GM13977 (cell line): Measurements from ENCODE around the gene PRKAG2.

ENCODE experiments used
- DNase-seq: peaks from one replicate; pipeline ENCODE4 v3.0.0; 2012; ENCODE audit warnings: low spot score
- in situ Hi-C: fragments of 300-500 bp; cut with MboI; formaldehyde crosslinking; loops from one replicate; pipeline ENCODE4 v1.12.0; 2022; ENCODE audit warnings: low sequenced_read_pairs, low pct_unique_long_range_greater_than_20kb, mixed read lengths, inconsistent platforms; ENCODE audit not compliant: unreplicated experiment
- TF ChIP-seq, protein P1 (sequence below): IDR thresholded peaks from 2 replicates; pipeline ENCODE4 v1.5.1; 2012; ENCODE audit warnings: mild to moderate bottlenecking, control low read depth; ENCODE audit not compliant: insufficient read depth; ENCODE audit errors: extremely low read depth, missing control alignments

Gene PRKAG2

DNA sequence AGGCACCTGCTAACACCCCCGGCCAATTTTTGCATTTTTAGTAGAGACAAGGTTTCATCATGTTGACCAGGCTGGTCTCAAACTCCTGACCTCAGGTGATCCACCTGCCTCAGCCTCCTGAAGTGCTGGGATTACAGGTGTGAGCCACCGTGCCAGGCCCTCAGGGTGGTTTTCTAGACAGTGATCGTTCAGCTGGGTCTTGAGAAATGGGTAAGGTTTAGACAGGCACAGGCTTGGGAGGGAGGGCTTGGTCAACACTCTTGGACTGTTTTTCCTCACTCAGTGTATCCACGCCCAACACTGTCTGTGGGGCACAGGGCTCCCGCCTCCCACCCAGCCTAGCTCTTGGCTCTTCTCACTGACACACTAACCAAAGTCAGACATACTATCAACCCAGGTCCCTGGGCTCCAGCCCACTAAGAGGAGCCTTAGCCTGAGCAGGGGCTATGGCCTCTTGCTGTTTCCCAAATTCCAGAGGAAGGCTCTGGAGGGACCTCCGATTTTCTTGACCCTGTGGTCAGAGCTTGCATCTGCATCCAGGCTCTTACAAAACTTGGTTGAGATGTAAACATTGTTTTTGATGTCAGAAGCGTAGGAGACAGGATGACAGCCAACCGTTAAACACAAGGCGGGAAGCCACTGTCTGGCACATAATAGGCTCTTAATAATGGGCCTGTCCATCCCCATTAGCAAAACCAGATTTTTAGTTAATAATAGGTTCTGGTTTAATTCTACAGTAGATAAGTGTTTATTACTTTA, 143.9 kb downstream of the PRKAG2 start:
- TF ChIP-seq, protein P1, sequence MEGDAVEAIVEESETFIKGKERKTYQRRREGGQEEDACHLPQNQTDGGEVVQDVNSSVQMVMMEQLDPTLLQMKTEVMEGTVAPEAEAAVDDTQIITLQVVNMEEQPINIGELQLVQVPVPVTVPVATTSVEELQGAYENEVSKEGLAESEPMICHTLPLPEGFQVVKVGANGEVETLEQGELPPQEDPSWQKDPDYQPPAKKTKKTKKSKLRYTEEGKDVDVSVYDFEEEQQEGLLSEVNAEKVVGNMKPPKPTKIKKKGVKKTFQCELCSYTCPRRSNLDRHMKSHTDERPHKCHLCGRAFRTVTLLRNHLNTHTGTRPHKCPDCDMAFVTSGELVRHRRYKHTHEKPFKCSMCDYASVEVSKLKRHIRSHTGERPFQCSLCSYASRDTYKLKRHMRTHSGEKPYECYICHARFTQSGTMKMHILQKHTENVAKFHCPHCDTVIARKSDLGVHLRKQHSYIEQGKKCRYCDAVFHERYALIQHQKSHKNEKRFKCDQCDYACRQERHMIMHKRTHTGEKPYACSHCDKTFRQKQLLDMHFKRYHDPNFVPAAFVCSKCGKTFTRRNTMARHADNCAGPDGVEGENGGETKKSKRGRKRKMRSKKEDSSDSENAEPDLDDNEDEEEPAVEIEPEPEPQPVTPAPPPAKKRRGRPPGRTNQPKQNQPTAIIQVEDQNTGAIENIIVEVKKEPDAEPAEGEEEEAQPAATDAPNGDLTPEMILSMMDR: no peak
- in situ Hi-C loops: no loop called here
- DNase-seq: no peak

DNA sequence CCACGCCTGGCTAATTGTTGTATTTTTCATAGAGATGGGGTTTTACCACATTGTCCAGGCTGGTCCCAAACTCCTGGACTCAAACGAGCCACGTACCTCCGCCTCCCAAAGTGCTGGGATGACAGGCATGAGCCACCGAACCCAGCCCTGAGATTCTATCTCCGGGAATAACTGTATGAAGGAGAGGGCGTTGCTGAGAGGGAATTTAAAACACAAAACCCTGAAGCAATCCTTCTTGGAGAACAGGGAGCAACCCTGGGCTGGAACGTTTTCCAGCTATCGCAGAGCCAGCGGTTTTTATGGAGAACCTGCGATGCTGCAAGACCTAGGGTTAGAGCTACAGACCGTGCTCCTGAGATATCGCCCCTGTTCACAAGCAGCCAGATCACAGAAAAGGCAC, 144.6 kb downstream of the PRKAG2 start:
- in situ Hi-C loops: no loop called here
- TF ChIP-seq, protein P1: no peak
- no peak for DNase-seq

DNA sequence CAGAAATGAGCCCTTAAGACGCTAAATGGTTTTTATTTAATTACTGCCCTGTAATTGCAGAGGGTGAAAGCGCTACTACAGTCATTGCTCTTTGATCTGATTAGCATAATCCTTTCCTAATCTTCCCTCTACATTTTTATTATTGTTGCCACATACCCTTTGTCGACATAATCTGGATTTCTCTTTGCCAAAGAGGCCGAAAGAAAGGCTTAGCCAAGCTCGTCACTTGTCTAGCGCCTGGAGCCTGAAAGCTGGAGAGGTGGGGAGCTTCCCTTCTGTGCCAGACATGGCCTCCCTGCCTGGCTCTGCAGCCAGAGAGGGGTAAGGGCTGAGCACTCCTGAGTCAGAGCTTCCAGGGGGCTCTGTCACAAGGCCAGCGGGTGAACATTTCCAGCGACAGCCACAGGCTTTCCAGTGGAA, 145.9 kb downstream of the PRKAG2 start:
- DNase-seq: no peak
- in situ Hi-C loops: no loop called here
- TF ChIP-seq, protein P1: no peak

DNA sequence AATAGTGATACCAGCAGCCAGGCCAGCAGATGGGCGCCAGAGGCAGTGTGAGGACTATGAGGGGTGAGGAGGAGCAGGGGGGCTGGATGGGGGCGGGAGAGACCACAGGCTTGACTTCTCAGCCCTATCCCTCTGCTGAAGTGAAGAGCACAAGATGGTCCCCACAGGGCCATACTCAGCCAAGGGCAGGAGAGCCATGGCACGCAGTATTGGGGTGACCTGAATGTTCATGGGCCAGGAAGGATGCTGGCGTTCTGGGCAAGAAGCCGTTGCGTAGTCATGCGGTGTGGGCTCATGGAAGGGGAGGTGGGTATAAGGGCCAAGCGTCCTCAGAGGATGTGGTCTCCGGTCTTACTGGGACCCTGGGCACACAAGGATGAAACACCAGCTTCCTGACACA, 146.3 kb downstream of the PRKAG2 start:
- in situ Hi-C loops: no loop called here
- DNase-seq: no peak
- TF ChIP-seq, protein P1: no peak

DNA sequence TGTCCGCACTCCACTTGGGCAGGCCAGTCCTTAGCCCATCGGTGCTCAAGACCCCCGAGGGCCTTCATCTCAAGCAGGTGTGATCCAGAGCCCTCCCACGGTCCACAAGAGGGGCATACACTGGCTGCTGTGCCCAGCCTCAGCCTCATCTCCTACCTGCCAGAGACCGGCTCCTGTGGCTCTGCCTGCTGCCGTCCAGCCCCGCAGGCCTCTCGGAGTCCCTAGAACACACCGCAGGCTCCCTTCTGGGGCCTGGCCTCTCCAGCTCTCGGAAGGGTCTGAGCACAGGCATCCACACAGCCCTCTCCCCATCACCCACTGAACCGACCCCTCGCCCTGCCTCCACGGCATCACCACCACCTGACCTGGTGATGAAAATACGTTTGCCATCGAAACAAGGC, 147.4 kb downstream of the PRKAG2 start:
- in situ Hi-C loops: no loop called here
- DNase-seq: no peak
- TF ChIP-seq, protein P1: no peak

DNA sequence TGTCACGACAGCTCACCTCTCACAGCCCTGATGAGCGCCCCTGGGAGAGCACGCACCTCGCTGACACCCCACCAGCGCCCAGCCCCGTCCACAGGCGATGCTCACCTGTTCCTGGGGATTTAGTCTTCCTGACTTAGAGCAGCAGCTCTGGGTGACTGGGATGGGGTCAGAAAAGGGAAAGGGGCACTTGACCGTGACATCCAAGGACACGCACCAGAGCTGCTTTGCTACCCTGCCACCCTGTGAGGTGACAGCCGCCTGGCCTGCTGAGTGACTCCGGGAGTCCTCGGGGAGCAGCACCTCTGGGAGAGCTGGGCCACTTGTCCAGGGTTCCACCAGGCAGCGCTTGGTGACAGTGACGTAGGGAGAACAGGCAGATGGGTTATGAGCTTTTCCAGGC, 148.2 kb downstream of the PRKAG2 start:
- TF ChIP-seq, protein P1: no peak
- no peak for DNase-seq
- in situ Hi-C loops: no loop called here
